Measurements from ENCODE around the gene CRELD2.
A peak's percentile ranks its signal among the peaks of the same experiment; 100 is the strongest.

CRELD2 gene

GRCh38 chr22:49970528-49971231, 52.2 kb downstream of the CRELD2 start:
- no peaks in the 10 kb centered on the region for H3K9me3 ChIP-seq (ENCODE audit: severe bottlenecking)
- H3K27ac ChIP-seq: no peak overlapping the region
- TF ChIP-seq, protein P1, sequence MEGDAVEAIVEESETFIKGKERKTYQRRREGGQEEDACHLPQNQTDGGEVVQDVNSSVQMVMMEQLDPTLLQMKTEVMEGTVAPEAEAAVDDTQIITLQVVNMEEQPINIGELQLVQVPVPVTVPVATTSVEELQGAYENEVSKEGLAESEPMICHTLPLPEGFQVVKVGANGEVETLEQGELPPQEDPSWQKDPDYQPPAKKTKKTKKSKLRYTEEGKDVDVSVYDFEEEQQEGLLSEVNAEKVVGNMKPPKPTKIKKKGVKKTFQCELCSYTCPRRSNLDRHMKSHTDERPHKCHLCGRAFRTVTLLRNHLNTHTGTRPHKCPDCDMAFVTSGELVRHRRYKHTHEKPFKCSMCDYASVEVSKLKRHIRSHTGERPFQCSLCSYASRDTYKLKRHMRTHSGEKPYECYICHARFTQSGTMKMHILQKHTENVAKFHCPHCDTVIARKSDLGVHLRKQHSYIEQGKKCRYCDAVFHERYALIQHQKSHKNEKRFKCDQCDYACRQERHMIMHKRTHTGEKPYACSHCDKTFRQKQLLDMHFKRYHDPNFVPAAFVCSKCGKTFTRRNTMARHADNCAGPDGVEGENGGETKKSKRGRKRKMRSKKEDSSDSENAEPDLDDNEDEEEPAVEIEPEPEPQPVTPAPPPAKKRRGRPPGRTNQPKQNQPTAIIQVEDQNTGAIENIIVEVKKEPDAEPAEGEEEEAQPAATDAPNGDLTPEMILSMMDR (IDR thresholded peaks at IDR 0.05; ENCODE audit: low read depth, low read length): no peak
- no peaks in the 10 kb centered on the region; the same call in 1 of the 2 replicates for H3K36me3 ChIP-seq
- no peaks in the 10 kb centered on the region for H3K27me3 ChIP-seq (ENCODE audit: insufficient read depth, low read depth, severe bottlenecking)
- no peak overlapping the region for H3K4me3 ChIP-seq (ENCODE audit: low read depth, low read length)
- DNase-seq: peak; percentile 35

DNA sequence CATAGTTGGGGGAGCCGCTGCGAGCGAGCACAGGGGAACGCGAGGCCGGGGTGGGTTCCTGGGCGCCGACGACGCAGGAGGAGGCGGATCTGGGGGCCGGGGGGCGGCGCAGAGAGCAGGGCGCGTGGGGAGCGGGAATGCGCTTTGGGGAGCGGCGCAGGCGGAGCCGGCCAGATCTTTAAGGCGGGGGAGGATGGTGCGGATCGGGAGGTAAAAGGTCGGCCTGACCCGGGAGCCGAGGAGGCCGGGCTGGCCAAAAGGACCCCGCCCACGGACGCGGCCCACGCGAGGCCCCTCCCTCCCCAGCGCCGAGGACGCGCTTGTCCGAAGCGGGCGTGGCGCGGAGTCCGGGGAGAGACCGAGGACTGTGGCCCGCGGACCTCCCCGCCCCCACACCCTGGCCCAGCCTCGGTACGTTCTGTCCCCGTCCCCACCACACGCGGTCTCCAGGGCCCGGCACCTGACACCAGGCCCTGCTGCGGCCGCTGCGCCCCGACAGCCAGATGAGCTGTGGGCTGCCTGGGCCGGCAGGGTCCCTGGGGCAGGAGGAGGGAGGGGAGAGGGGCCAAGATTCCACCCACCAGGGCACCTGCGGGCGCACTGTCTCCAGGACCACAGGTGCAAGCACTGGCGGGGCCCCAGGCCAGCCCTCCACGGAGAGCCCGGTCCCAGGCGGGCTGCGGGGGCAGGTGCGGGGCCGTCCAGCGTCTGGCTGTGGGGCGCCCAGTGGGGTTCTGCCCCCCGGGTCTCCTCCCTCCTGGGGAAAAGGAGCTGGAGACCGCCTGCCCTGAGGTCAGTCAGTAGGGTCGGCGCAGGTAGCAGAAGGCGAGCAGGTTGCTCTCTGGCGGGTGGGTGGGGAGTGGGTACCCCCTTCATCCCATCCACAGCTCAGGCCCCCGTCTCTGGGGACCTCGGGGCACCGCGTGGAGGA, 53.1 kb downstream of the CRELD2 start:
- Histone ChIP-seq H3K36me3 (no peaks in the 10 kb centered on the region), H3K27me3 (ENCODE audit: insufficient read depth, low read depth, severe bottlenecking) (no peaks in the 10 kb centered on the region), H3K9me3 (ENCODE audit: severe bottlenecking) (no peaks in the 10 kb centered on the region), H3K27ac (no peak overlapping the region), H3K4me3 (ENCODE audit: low read depth, low read length) (no peak overlapping the region)
- no peak for DNase-seq
- TF ChIP-seq, protein P1 (IDR thresholded peaks at IDR 0.05; ENCODE audit: low read depth, low read length): no peak

GRCh38 chr22:49972163-49973017, 54.0 kb downstream of the CRELD2 start:
- no peaks in the 10 kb centered on the region for H3K36me3 ChIP-seq
- no peak for DNase-seq
- no peak overlapping the region for H3K27ac ChIP-seq
- TF ChIP-seq, protein P1 (IDR thresholded peaks at IDR 0.05; ENCODE audit: low read depth, low read length): no peak
- no peaks in the 10 kb centered on the region for H3K9me3 ChIP-seq (ENCODE audit: severe bottlenecking)
- no peak overlapping the region for H3K4me3 ChIP-seq (ENCODE audit: low read depth, low read length)
- H3K27me3 ChIP-seq (ENCODE audit: insufficient read depth, low read depth, severe bottlenecking): no peaks in the 10 kb centered on the region

DNA sequence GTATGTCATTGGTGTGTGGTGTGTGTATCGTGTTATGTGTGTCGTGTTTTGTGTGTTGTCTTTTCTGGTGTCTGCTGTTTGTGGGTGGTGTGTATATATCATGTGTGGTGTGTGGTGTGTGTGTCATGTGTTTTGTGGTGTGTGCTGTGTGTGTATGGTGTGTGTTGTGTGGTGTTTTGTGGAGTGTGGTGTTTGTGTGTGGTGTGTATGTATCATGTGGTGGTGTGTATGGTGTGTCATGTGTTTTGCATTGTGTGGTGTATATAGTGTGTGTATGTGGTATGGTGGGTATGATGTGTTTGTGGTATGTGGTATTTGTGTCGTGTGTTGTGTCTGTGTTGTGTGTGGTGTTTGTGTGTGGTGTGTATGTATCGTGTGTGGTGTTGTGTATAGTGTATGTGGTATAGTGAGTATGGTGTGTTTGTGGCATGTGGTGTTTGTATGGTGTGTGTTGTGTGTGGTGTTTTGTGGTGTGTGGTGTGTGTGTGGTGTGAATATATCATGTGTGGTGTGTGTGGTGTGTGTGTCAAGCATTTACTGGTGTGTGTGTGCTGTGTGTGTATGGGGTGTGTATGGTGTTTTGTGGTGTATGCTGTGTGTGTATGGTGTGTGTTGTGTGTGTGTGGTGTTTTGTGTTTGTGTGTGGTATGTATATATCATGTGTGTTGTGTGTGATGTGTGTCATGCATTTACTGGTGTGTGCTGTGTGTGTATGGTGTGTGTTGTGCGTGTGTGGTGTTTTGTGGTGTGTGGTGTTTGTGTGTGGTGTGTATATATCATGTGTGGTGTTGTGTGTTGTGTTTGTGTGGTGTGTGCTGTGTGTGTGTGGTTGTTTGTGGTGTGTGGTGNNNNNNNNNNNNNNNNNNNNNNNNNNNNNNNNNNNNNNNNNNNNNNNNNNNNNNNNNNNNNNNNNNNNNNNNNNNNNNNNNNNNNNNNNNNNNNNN, 54.9 kb downstream of the CRELD2 start:
- H3K27me3 ChIP-seq (ENCODE audit: insufficient read depth, low read depth, severe bottlenecking): no peaks in the 10 kb centered on the region
- no peak overlapping the region for H3K27ac ChIP-seq
- DNase-seq: no peak
- no peak overlapping the region for H3K4me3 ChIP-seq (ENCODE audit: low read depth, low read length)
- H3K9me3 ChIP-seq (ENCODE audit: severe bottlenecking): no peaks in the 10 kb centered on the region
- no peaks in the 10 kb centered on the region for H3K36me3 ChIP-seq
- TF ChIP-seq, protein P1 (IDR thresholded peaks at IDR 0.05; ENCODE audit: low read depth, low read length): no peak
